ENCODE results near the gene ULBP2. TPM values are rescaled to one million over a fixed set of nuclear protein-coding genes. Genes with fewer than 3 reads are reported as not detected.
A peak's percentile ranks its signal among the peaks of the same experiment; 100 is the strongest.
"Not testable (repeated sequence)": the region's sequence is repeated elsewhere in the genome, so short reads cannot be mapped to it uniquely, and the experiment has no call there.

ULBP2 gene
- total RNA-seq, 1 donor: 2.5 TPM

DNA sequence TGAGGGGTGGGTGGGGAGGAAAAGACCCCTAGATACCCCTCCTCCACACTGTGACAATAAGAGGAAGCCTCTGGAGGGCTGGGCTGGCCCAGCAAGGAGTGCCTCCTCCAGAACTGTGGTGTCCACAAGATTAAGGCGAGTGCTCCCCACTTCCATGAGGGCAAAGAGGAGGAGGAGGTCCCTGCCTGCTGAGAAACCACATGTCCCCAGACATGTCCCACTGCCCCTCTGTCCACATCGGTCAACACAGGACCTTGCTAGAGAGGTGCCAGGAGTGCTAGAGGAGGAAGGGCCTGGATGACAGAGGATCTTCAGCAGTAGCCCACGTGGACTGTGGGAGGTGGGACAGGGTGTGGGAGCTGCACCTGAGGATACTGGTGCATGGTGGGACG lies 22.0 kb upstream of the ULBP2 start:
- no peaks in the 10 kb centered on the region for H3K27me3 ChIP-seq (ENCODE audit: insufficient read depth, low read length)
- no peaks in the 10 kb centered on the region for H4K20me1 ChIP-seq (ENCODE audit: insufficient read depth, low read length)
- no peak overlapping the region for H2AFZ ChIP-seq (ENCODE audit: low read length)
- no peak overlapping the region for H3K27ac ChIP-seq (ENCODE audit: low read depth, low read length)
- H3K9me3 ChIP-seq (ENCODE audit: low read depth, low read length): no peaks in the 10 kb centered on the region
- no peaks in the 10 kb centered on the region for H3K79me2 ChIP-seq (ENCODE audit: insufficient read depth, low read length)
- DNase-seq (ENCODE audit: insufficient read length, low spot score, missing footprints): no peak
- no peak for TF ChIP-seq CTCF (IDR thresholded peaks at IDR 0.05; ENCODE audit: extremely low read depth, low read depth, low read length)
- H3K4me3 ChIP-seq (ENCODE audit: insufficient read depth, low read length): no peak overlapping the region
- H3K4me1 ChIP-seq (ENCODE audit: insufficient read depth, low read length): peaks cover 3% of the 10 kb centered on the region
- no peaks in the 10 kb centered on the region for H3K36me3 ChIP-seq (ENCODE audit: insufficient read depth, low read length)
- no peak overlapping the region for H3K4me2 ChIP-seq (ENCODE audit: insufficient read depth, low read length)

GRCh38 chr6:149921361-149921760 lies 20.5 kb upstream of the ULBP2 start:
- no peak for TF ChIP-seq CTCF (IDR thresholded peaks at IDR 0.05; ENCODE audit: extremely low read depth, low read depth, low read length)
- Histone ChIP-seq H3K4me1 (ENCODE audit: insufficient read depth, low read length) (peaks cover 7% of the 10 kb centered on the region), H2AFZ (ENCODE audit: low read length) (no peak overlapping the region), H3K36me3 (ENCODE audit: insufficient read depth, low read length) (no peaks in the 10 kb centered on the region), H3K4me2 (ENCODE audit: insufficient read depth, low read length) (no peak overlapping the region), H3K27ac (ENCODE audit: low read depth, low read length) (no peak overlapping the region), H4K20me1 (ENCODE audit: insufficient read depth, low read length) (no peaks in the 10 kb centered on the region), H3K9me3 (ENCODE audit: low read depth, low read length) (no peaks in the 10 kb centered on the region), H3K4me3 (ENCODE audit: insufficient read depth, low read length) (no peak overlapping the region), H3K27me3 (ENCODE audit: insufficient read depth, low read length) (no peaks in the 10 kb centered on the region), H3K79me2 (ENCODE audit: insufficient read depth, low read length) (no peaks in the 10 kb centered on the region)
- no peak for DNase-seq (ENCODE audit: insufficient read length, low spot score, missing footprints)

GRCh38 chr6:149922091-149922490 lies 19.7 kb upstream of the ULBP2 start:
- H3K4me3 ChIP-seq (ENCODE audit: insufficient read depth, low read length): peak overlapping the region; percentile 70
- DNase-seq (ENCODE audit: insufficient read length, low spot score, missing footprints): not testable (repeated sequence)

GRCh38 chr6:149922642-149923326 lies 19.0 kb upstream of the ULBP2 start, which contains the start of gene RAET1G:
RAET1G (minus strand) TSS chr6:149923121; CDS start chr6:149923010, 111 bp downstream.
- Histone ChIP-seq H3K27me3 (ENCODE audit: insufficient read depth, low read length) (no peaks in the 10 kb centered on the region), H3K79me2 (ENCODE audit: insufficient read depth, low read length) (no peaks in the 10 kb centered on the region), H4K20me1 (ENCODE audit: insufficient read depth, low read length) (no peaks in the 10 kb centered on the region), H2AFZ (ENCODE audit: low read length) (peak within 1 kb of the TSS; percentile 63), H3K4me3 (ENCODE audit: insufficient read depth, low read length) (peak within 1 kb of the TSS; percentile 70), H3K36me3 (ENCODE audit: insufficient read depth, low read length) (no peaks in the 10 kb centered on the region), H3K4me1 (ENCODE audit: insufficient read depth, low read length) (peaks cover 7% of the 10 kb centered on the region), H3K9me3 (ENCODE audit: low read depth, low read length) (no peaks in the 10 kb centered on the region), H3K4me2 (ENCODE audit: insufficient read depth, low read length) (peak within 1 kb of the TSS; percentile 97), H3K27ac (ENCODE audit: low read depth, low read length) (no peak within 1 kb of the TSS)
- TF ChIP-seq CTCF (IDR thresholded peaks at IDR 0.05; ENCODE audit: extremely low read depth, low read depth, low read length): no peak
- DNase-seq (ENCODE audit: insufficient read length, low spot score, missing footprints): peak; percentile 99

More at GRCh38 chr6:149922091-149922490, 19.7 kb upstream of the ULBP2 start:
- not testable (repeated sequence) for H3K27ac ChIP-seq (ENCODE audit: low read depth, low read length); H4K20me1 ChIP-seq (ENCODE audit: insufficient read depth, low read length); H3K36me3 ChIP-seq (ENCODE audit: insufficient read depth, low read length); H3K9me3 ChIP-seq (ENCODE audit: low read depth, low read length); H3K79me2 ChIP-seq (ENCODE audit: insufficient read depth, low read length); H3K4me1 ChIP-seq (ENCODE audit: insufficient read depth, low read length); H2AFZ ChIP-seq (ENCODE audit: low read length); H3K27me3 ChIP-seq (ENCODE audit: insufficient read depth, low read length)
- H3K4me2 ChIP-seq (ENCODE audit: insufficient read depth, low read length): peak overlapping the region; percentile 97
